ENCODE results near the gene MOBP.

MOBP gene

GRCh38 chr3:39501059-39501458 is 33.6 kb downstream of the MOBP start:
- Histone ChIP-seq H3K4me1 (ENCODE audit: control insufficient read depth, insufficient read depth, low read length) (peaks cover 10% of the 10 kb centered on the region), H3K9ac (ENCODE audit: low read depth, low read length) (no peak overlapping the region), H3K27ac (ENCODE audit: low read depth, low read length) (no peak overlapping the region), H3K27me3 (ENCODE audit: control insufficient read depth, insufficient read depth, low read length) (peaks cover 13% of the 10 kb centered on the region), H3K9me3 (ENCODE audit: control insufficient read depth, insufficient read depth, low read length) (no peaks in the 10 kb centered on the region), H3K4me3 (ENCODE audit: low read depth, low read length) (no peak overlapping the region), H3K36me3 (ENCODE audit: control insufficient read depth, insufficient read depth, low read length) (no peaks in the 10 kb centered on the region)

- H3K4me1 ChIP-seq (ENCODE audit: control insufficient read depth, insufficient read depth, low read length) = peaks cover 15% of the 10 kb centered on the region
- H3K27me3 ChIP-seq (ENCODE audit: control insufficient read depth, insufficient read depth, low read length) = peaks cover 25% of the 10 kb centered on the region
- no peak overlapping the region for H3K9ac ChIP-seq (ENCODE audit: low read depth, low read length)
- no peaks in the 10 kb centered on the region for H3K36me3 ChIP-seq (ENCODE audit: control insufficient read depth, insufficient read depth, low read length)
- no peak overlapping the region for H3K4me3 ChIP-seq (ENCODE audit: low read depth, low read length)
- no peaks in the 10 kb centered on the region for H3K9me3 ChIP-seq (ENCODE audit: control insufficient read depth, insufficient read depth, low read length)
- no peak overlapping the region for H3K27ac ChIP-seq (ENCODE audit: low read depth, low read length)
These were observed 34.7 kb downstream of the MOBP start for GRCh38 chr3:39501968-39502837.

GRCh38 chr3:39502838-39503145 is 35.3 kb downstream of the MOBP start:
- H3K4me3 ChIP-seq (ENCODE audit: low read depth, low read length) = no peak overlapping the region
- H3K36me3 ChIP-seq (ENCODE audit: control insufficient read depth, insufficient read depth, low read length) = no peaks in the 10 kb centered on the region
- H3K27me3 ChIP-seq (ENCODE audit: control insufficient read depth, insufficient read depth, low read length) = peaks cover 28% of the 10 kb centered on the region
- H3K9me3 ChIP-seq (ENCODE audit: control insufficient read depth, insufficient read depth, low read length) = no peaks in the 10 kb centered on the region
- H3K4me1 ChIP-seq (ENCODE audit: control insufficient read depth, insufficient read depth, low read length) = peaks cover 15% of the 10 kb centered on the region
- no peak overlapping the region for H3K9ac ChIP-seq (ENCODE audit: low read depth, low read length)
- no peak overlapping the region for H3K27ac ChIP-seq (ENCODE audit: low read depth, low read length)

GRCh38 chr3:39505866-39506742 is 38.6 kb downstream of the MOBP start:
- no peaks in the 10 kb centered on the region for H3K36me3 ChIP-seq (ENCODE audit: control insufficient read depth, insufficient read depth, low read length)
- H3K9ac ChIP-seq (ENCODE audit: low read depth, low read length) = no peak overlapping the region
- no peaks in the 10 kb centered on the region for H3K9me3 ChIP-seq (ENCODE audit: control insufficient read depth, insufficient read depth, low read length)
- peaks cover 15% of the 10 kb centered on the region for H3K4me1 ChIP-seq (ENCODE audit: control insufficient read depth, insufficient read depth, low read length)
- H3K27me3 ChIP-seq (ENCODE audit: control insufficient read depth, insufficient read depth, low read length) = peaks cover 35% of the 10 kb centered on the region
- H3K27ac ChIP-seq (ENCODE audit: low read depth, low read length) = peak overlapping the region; percentile 59
- H3K4me3 ChIP-seq (ENCODE audit: low read depth, low read length) = no peak overlapping the region

GRCh38 chr3:39506863-39507262 is 39.4 kb downstream of the MOBP start:
- peaks cover 15% of the 10 kb centered on the region for H3K4me1 ChIP-seq (ENCODE audit: control insufficient read depth, insufficient read depth, low read length)
- no peaks in the 10 kb centered on the region for H3K9me3 ChIP-seq (ENCODE audit: control insufficient read depth, insufficient read depth, low read length)
- H3K4me3 ChIP-seq (ENCODE audit: low read depth, low read length) = no peak overlapping the region
- no peaks in the 10 kb centered on the region for H3K36me3 ChIP-seq (ENCODE audit: control insufficient read depth, insufficient read depth, low read length)
- no peak overlapping the region for H3K27ac ChIP-seq (ENCODE audit: low read depth, low read length)
- H3K9ac ChIP-seq (ENCODE audit: low read depth, low read length) = no peak overlapping the region
- H3K27me3 ChIP-seq (ENCODE audit: control insufficient read depth, insufficient read depth, low read length) = peaks cover 35% of the 10 kb centered on the region

GRCh38 chr3:39513791-39514369 is 46.4 kb downstream of the MOBP start:
- H3K4me1 ChIP-seq (ENCODE audit: control insufficient read depth, insufficient read depth, low read length) = peaks cover 4% of the 10 kb centered on the region; the same call in 1 of the 2 replicates
- no peaks in the 10 kb centered on the region for H3K36me3 ChIP-seq (ENCODE audit: control insufficient read depth, insufficient read depth, low read length)
- H3K27ac ChIP-seq (ENCODE audit: low read depth, low read length) = no peak overlapping the region
- no peak overlapping the region for H3K9ac ChIP-seq (ENCODE audit: low read depth, low read length)
- H3K4me3 ChIP-seq (ENCODE audit: low read depth, low read length) = no peak overlapping the region
- H3K9me3 ChIP-seq (ENCODE audit: control insufficient read depth, insufficient read depth, low read length) = no peaks in the 10 kb centered on the region
- H3K27me3 ChIP-seq (ENCODE audit: control insufficient read depth, insufficient read depth, low read length) = peaks cover 4% of the 10 kb centered on the region; the same call in 1 of the 2 replicates

- H3K4me3 ChIP-seq (ENCODE audit: low read depth, low read length) = no peak overlapping the region
- no peaks in the 10 kb centered on the region for H3K27me3 ChIP-seq (ENCODE audit: control insufficient read depth, insufficient read depth, low read length)
- no peaks in the 10 kb centered on the region for H3K36me3 ChIP-seq (ENCODE audit: control insufficient read depth, insufficient read depth, low read length)
These were observed 48.4 kb downstream of the MOBP start for GRCh38 chr3:39515681-39516441.

GRCh38 chr3:39519103-39519502 is 51.6 kb downstream of the MOBP start:
- Histone ChIP-seq H3K4me1 (ENCODE audit: control insufficient read depth, insufficient read depth, low read length) (peaks cover 4% of the 10 kb centered on the region; the same call in 1 of the 2 replicates), H3K9me3 (ENCODE audit: control insufficient read depth, insufficient read depth, low read length) (peaks cover under 1% of the 10 kb centered on the region), H3K27ac (ENCODE audit: low read depth, low read length) (no peak overlapping the region), H3K36me3 (ENCODE audit: control insufficient read depth, insufficient read depth, low read length) (no peaks in the 10 kb centered on the region), H3K4me3 (ENCODE audit: low read depth, low read length) (no peak overlapping the region), H3K27me3 (ENCODE audit: control insufficient read depth, insufficient read depth, low read length) (no peaks in the 10 kb centered on the region), H3K9ac (ENCODE audit: low read depth, low read length) (no peak overlapping the region)

More at GRCh38 chr3:39515681-39516441, 48.4 kb downstream of the MOBP start:
- peaks cover 4% of the 10 kb centered on the region; the same call in 1 of the 2 replicates for H3K4me1 ChIP-seq (ENCODE audit: control insufficient read depth, insufficient read depth, low read length)
- no peaks in the 10 kb centered on the region for H3K9me3 ChIP-seq (ENCODE audit: control insufficient read depth, insufficient read depth, low read length)
- no peak overlapping the region for H3K9ac ChIP-seq (ENCODE audit: low read depth, low read length)
- no peak overlapping the region for H3K27ac ChIP-seq (ENCODE audit: low read depth, low read length)

- H3K9me3 ChIP-seq (ENCODE audit: control insufficient read depth, insufficient read depth, low read length) = peaks cover 7% of the 10 kb centered on the region
- no peaks in the 10 kb centered on the region for H3K27me3 ChIP-seq (ENCODE audit: control insufficient read depth, insufficient read depth, low read length)
- H3K4me3 ChIP-seq (ENCODE audit: low read depth, low read length) = no peak overlapping the region
- H3K36me3 ChIP-seq (ENCODE audit: control insufficient read depth, insufficient read depth, low read length) = no peaks in the 10 kb centered on the region
- H3K9ac ChIP-seq (ENCODE audit: low read depth, low read length) = no peak overlapping the region
- no peak overlapping the region for H3K27ac ChIP-seq (ENCODE audit: low read depth, low read length)
- H3K4me1 ChIP-seq (ENCODE audit: control insufficient read depth, insufficient read depth, low read length) = peaks cover 4% of the 10 kb centered on the region; the same call in 1 of the 2 replicates
These were observed 52.2 kb downstream of the MOBP start for GRCh38 chr3:39519554-39520288.

- H3K27ac ChIP-seq (ENCODE audit: low read depth, low read length) = no peak overlapping the region
- no peaks in the 10 kb centered on the region for H3K4me1 ChIP-seq (ENCODE audit: control insufficient read depth, insufficient read depth, low read length)
- H3K4me3 ChIP-seq (ENCODE audit: low read depth, low read length) = no peak overlapping the region
- no peaks in the 10 kb centered on the region for H3K36me3 ChIP-seq (ENCODE audit: control insufficient read depth, insufficient read depth, low read length)
- no peaks in the 10 kb centered on the region for H3K27me3 ChIP-seq (ENCODE audit: control insufficient read depth, insufficient read depth, low read length)
- peaks cover 14% of the 10 kb centered on the region for H3K9me3 ChIP-seq (ENCODE audit: control insufficient read depth, insufficient read depth, low read length)
- no peak overlapping the region for H3K9ac ChIP-seq (ENCODE audit: low read depth, low read length)
These were observed 54.0 kb downstream of the MOBP start for GRCh38 chr3:39521456-39521855.

All from HUES48 (cell line).